Measurements from ENCODE around the gene GAK. TPM values are rescaled to one million over a fixed set of nuclear protein-coding genes. Genes with fewer than 3 reads are reported as not detected.

The GAK gene
- total RNA-seq, 1 donor, result 44.0 TPM

GRCh38 chr4:830601-831482 is 101.3 kb downstream of the GAK start:
- H3K4me3 ChIP-seq (ENCODE audit: low read depth, low read length), result no peak overlapping the region
- DNase-seq (ENCODE audit: low read depth), result no peak
- TF ChIP-seq CTCF (IDR thresholded peaks at IDR 0.05; ENCODE audit: insufficient read depth, low read depth, low read length), result no peak

GRCh38 chr4:829761-830600 is 102.1 kb downstream of the GAK start:
- no peak for DNase-seq (ENCODE audit: low read depth)
- no peak for TF ChIP-seq CTCF (IDR thresholded peaks at IDR 0.05; ENCODE audit: insufficient read depth, low read depth, low read length)
- no peak overlapping the region for H3K4me3 ChIP-seq (ENCODE audit: low read depth, low read length)

GRCh38 chr4:829291-829690 is 102.8 kb downstream of the GAK start:
- no peak for TF ChIP-seq CTCF (IDR thresholded peaks at IDR 0.05; ENCODE audit: insufficient read depth, low read depth, low read length)
- no peak overlapping the region for H3K4me3 ChIP-seq (ENCODE audit: low read depth, low read length)
- DNase-seq (ENCODE audit: low read depth), result no peak

GRCh38 chr4:828641-829271 is 103.4 kb downstream of the GAK start:
- TF ChIP-seq CTCF (IDR thresholded peaks at IDR 0.05; ENCODE audit: insufficient read depth, low read depth, low read length), result peak; percentile 14
- no peak overlapping the region for H3K4me3 ChIP-seq (ENCODE audit: low read depth, low read length)
- DNase-seq (ENCODE audit: low read depth), result no peak

- no peak for TF ChIP-seq CTCF (IDR thresholded peaks at IDR 0.05; ENCODE audit: insufficient read depth, low read depth, low read length)
- H3K4me3 ChIP-seq (ENCODE audit: low read depth, low read length), result no peak overlapping the region
- DNase-seq (ENCODE audit: low read depth), result no peak
Measured at GRCh38 chr4:827209-828081, 104.7 kb downstream of the GAK start.

All from fibroblast of villous mesenchyme (primary cell).